ENCODE results near the gene GPC2.

DNA sequence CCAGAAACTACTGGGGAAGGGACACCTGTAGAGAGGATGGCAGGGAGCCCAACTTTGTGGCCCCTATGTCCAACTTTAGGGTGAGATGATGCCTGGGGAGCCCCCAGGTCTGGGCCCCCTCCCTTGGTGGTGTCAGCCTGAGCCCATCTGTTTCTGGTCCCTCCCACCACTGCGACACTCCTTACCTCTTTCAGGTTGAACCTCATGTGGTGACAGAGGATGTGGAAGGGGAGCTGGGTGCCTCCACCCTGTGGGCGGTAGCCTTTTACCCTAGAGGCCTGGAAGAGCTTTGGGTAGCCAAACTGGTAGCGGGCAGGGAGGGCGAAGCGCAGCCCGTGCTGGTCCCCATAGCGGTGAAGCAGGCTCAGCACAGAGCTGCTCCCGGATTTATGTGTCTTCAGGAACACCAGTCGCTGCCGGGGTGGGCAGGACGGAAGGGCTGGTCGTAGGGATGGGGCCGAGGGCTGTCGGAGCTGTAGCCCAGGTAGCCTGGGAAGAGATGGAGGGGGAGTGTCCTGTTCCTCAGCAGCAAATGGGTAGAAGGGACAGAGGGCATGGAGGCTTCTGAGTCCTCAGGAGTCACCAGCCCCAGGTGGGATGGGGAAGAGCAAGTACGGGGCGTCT is 10.8 kb downstream of the GPC2 start:
- TF ChIP-seq, protein P1, sequence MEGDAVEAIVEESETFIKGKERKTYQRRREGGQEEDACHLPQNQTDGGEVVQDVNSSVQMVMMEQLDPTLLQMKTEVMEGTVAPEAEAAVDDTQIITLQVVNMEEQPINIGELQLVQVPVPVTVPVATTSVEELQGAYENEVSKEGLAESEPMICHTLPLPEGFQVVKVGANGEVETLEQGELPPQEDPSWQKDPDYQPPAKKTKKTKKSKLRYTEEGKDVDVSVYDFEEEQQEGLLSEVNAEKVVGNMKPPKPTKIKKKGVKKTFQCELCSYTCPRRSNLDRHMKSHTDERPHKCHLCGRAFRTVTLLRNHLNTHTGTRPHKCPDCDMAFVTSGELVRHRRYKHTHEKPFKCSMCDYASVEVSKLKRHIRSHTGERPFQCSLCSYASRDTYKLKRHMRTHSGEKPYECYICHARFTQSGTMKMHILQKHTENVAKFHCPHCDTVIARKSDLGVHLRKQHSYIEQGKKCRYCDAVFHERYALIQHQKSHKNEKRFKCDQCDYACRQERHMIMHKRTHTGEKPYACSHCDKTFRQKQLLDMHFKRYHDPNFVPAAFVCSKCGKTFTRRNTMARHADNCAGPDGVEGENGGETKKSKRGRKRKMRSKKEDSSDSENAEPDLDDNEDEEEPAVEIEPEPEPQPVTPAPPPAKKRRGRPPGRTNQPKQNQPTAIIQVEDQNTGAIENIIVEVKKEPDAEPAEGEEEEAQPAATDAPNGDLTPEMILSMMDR (IDR thresholded peaks at IDR 0.05): no peak
- TF ChIP-seq EZH2 (IDR thresholded peaks at IDR 0.05): no peak
